ENCODE data around the gene NCDN.

DNA sequence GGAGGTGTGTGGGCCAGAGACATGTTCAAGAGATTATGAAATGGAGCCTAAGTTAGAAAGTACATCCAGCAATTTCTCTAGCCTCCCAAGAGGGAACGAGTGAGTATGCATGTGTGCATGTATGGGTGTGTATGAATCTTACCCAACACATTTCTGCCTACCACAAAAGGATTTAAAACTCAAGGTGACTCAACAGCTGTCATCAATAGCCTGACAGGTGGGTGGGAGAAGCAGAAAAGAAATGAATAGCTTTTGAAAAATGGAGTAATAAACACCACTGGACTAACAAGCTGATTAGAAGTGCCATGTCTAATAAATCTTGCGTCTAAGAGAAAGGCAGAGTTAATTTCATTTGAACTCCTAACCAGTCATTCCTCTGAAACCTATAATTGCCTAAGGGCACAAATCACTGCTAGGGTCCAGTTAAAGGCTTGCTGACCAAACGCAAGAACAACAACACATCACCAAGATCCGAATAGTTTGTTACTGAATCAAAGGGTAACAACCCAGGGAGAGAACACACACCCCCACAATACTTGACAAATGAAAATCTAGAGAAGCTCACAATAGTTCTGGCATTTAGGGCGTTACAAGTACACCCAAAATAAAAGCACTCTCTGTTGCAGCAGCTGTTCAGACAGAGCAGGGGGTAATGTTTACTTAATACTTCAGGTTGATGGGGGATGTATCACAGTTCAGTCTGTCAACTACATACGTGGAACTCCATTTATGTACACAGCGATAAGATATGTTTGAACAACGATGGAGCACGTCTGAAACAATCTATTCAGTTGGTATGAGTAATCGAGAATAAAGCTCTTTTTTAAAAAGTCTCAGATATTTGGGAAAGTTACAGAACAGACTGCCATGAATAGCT, 1.8 kb upstream of the NCDN start:
- TF ChIP-seq POLR2AphosphoS5 (IDR thresholded peaks at IDR 0.05) (no peak), EP300 (IDR thresholded peaks at IDR 0.05) (no peak)
- TF ChIP-seq, protein P1, sequence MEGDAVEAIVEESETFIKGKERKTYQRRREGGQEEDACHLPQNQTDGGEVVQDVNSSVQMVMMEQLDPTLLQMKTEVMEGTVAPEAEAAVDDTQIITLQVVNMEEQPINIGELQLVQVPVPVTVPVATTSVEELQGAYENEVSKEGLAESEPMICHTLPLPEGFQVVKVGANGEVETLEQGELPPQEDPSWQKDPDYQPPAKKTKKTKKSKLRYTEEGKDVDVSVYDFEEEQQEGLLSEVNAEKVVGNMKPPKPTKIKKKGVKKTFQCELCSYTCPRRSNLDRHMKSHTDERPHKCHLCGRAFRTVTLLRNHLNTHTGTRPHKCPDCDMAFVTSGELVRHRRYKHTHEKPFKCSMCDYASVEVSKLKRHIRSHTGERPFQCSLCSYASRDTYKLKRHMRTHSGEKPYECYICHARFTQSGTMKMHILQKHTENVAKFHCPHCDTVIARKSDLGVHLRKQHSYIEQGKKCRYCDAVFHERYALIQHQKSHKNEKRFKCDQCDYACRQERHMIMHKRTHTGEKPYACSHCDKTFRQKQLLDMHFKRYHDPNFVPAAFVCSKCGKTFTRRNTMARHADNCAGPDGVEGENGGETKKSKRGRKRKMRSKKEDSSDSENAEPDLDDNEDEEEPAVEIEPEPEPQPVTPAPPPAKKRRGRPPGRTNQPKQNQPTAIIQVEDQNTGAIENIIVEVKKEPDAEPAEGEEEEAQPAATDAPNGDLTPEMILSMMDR (IDR thresholded peaks at IDR 0.05), result no peak

Data from gastroesophageal sphincter (tissue), 3 donors.